ENCODE measurements around the gene BRF1.

DNA sequence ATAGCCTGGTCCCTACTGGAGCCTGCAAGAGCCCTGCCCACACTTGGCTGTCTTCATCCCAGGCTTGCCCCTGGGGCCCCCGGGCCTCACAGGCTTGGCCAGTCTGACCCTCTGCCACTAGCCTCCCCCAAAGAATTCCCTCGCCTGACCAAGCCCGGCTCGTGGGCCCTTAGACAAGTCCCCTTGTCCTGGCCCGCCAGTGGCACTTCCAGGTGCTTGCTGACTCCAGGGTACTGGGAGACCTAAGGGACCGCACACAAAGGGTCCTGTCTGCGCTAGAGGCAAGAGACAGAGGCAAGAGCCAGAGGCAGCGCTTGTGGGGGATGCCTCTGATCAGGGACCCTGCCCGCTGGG lies 47.5 kb downstream of the BRF1 start:
- TF ChIP-seq, protein P1, sequence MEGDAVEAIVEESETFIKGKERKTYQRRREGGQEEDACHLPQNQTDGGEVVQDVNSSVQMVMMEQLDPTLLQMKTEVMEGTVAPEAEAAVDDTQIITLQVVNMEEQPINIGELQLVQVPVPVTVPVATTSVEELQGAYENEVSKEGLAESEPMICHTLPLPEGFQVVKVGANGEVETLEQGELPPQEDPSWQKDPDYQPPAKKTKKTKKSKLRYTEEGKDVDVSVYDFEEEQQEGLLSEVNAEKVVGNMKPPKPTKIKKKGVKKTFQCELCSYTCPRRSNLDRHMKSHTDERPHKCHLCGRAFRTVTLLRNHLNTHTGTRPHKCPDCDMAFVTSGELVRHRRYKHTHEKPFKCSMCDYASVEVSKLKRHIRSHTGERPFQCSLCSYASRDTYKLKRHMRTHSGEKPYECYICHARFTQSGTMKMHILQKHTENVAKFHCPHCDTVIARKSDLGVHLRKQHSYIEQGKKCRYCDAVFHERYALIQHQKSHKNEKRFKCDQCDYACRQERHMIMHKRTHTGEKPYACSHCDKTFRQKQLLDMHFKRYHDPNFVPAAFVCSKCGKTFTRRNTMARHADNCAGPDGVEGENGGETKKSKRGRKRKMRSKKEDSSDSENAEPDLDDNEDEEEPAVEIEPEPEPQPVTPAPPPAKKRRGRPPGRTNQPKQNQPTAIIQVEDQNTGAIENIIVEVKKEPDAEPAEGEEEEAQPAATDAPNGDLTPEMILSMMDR (conservative IDR thresholded peaks at IDR 0.05): no peak
- TF ChIP-seq ZFX (IDR thresholded peaks at IDR 0.05): no peak
